DMS 273 treated with DMSO at 0.1 percent for 48 hours (cell line): ENCODE measurements around the gene PCDH15.
"Not testable (repeated sequence)": the region's sequence is repeated elsewhere in the genome, so short reads cannot be mapped to it uniquely, and the experiment has no call there.

ENCODE experiments used
- DNase-seq: peaks from one replicate; lab custom pipeline; 2025; lab: John Stamatoyannopoulos, UW

Gene PCDH15

DNA sequence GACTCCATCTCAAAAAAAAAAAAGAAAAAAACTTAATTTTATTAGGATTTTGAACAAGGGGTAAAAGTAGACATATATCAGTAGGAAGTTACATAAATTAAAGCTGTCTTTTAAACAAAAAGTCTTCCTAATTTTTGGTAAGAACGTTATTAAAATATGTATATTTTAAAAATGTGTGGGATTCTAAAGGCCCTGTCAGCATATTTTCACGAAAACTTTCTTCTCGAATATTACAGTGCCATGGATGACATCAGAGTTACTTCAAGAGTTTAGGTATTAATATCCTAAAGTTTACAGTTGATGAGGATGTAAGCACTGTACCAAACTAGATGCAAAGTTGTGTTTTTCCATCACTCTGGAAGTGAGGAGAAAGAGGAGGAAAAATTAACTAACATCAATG is 820.8 kb downstream of the PCDH15 start:
- DNase-seq, result no peak

DNA sequence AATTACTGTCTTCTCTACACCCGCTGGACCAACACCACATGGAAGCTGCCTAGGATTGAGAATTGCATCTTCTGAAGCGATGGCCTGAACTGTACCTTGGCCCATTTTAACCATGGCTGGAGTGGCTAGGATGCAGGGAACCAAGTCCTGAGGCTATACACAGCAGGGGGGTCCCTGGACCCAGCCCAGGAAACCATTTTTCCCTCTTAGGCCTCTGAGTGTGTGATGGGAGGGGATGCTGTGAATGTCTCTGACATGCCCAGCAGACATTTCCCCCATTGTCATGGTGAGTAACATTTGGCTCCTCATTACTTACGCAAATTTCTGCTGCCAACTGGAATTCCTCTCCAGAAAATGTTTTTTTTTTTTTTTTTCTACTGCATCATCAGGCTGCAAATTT is 822.7 kb downstream of the PCDH15 start:
- no peak for DNase-seq

DNA sequence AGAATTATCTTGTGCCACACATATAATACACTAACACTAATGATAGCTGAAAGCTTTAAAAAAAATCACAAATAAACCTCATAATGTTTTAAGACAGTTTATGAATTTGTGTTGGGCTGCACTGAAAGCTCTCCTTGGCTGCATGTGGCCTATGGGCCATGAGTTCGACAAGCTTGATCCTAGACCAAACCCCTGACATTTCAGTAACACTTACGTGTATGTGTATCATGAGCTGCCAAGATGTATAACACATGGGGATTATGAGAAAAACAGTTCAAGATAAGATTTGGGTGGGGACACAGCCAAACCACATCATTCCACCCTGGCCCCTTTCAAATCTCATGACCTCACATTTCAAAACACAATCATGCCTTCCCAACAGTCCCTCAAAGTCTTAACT is 823.8 kb downstream of the PCDH15 start:
- DNase-seq, result no peak

GRCh38 chr10:53957401-53957800 is 843.6 kb downstream of the PCDH15 start:
- DNase-seq, result no peak

- DNase-seq, result no peak
Measured at GRCh38 chr10:53955091-53955490, 845.9 kb downstream of the PCDH15 start.

- no peak for DNase-seq
Measured at GRCh38 chr10:53952698-53953630, 848.1 kb downstream of the PCDH15 start.

GRCh38 chr10:53939654-53940053 is 861.4 kb downstream of the PCDH15 start:
- no peak for DNase-seq

DNA sequence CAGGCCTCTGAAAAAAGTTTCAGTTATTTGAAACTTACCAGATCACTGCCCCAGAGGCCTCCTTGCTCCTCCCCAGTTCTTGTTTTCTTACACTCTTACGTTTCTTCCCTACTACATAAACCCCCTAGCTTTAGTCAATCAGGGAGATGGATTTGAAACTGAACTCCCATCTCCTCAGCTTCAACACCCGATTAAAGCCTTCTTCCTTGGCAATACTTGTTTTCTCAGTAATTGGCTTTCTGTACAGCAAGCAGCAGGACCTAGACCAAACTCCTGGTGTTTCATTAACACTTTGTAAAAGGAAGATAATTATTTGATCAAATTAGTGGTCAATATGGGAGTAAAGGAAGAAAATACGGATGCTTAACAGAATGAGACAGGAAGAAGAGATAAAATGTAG is 870.4 kb downstream of the PCDH15 start:
- no peak for DNase-seq

GRCh38 chr10:53924051-53924700 is 876.9 kb downstream of the PCDH15 start:
- DNase-seq, result not testable (repeated sequence)

DNA sequence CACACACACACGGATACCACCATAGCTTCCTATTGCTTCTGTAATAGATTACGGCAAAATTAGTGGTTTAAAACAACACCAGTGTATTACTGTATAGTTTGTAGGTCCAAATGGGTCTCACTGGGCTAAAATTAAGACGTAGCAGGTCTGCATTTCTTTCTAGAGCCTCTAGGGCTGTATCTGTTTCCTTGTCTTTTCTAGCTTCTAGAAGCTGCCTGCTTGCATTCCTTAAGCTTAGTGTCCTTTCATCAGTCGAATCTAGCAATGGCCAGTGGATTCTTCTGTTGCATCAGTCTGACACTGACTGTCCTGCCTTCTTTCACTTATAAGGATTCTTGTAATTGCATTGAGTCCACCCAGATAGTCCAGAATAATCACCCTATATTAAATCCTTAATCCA is 882.3 kb downstream of the PCDH15 start:
- no peak for DNase-seq

- DNase-seq, result no peak
Measured at GRCh38 chr10:53909791-53910190, 891.2 kb downstream of the PCDH15 start.

- DNase-seq, result no peak
Measured at GRCh38 chr10:53904506-53905241, 896.4 kb downstream of the PCDH15 start.

- DNase-seq, result no peak
Measured at GRCh38 chr10:53903756-53904155, 897.3 kb downstream of the PCDH15 start.

DNA sequence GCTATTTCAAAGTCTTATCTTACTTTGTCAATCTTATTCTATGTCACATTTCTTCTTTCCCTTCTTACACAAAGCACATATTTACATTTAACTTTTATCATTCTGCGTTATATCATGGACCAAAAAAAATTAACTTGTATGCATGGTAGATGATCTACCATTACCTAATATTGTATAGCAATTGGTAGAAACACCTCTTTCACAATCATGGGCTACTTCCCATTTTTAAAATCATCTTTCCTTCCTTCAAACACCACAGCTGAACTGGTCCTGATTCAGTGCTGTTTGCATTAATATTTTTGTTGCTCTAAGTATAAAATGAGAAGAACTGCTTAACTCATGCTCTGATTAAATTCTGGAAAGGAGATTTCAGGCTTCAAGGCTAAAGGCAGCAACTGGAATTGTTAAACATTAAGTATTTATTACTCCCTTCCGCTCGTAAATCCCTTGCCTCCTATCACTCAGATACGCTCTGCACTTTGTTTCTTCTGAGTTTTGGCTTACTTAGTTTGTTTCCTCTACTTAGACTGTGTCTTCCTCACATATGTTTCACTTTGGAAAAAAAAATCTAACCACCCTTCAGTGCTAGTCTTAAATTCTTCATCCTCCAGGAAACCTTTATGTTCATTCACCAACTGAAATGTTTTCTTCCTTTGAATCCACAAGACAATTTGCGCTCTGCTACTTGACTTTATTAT is 901.4 kb downstream of the PCDH15 start:
- DNase-seq, result no peak

GRCh38 chr10:53898532-53898931 is 902.5 kb downstream of the PCDH15 start:
- DNase-seq, result no peak

- no peak for DNase-seq
Measured at GRCh38 chr10:53894145-53894544, 906.9 kb downstream of the PCDH15 start.

DNA sequence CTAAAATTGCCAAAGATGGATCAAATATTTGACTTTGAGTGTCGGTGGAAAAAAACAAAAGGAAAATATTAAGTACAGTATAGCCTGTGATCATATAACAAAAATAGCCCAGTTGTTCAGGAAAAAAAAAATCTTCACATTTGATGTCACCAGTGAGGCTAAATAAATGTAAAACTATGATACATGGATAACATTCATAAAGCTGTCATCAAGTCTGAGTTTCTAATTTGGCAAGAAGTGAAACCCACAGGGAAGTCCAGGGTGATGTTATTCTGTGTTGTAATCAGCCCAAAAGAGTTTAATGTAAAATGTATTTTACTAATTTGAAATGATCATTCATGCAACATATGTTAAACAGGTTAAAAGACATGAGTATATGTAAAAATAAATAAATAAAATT is 908.0 kb downstream of the PCDH15 start:
- DNase-seq, result no peak

- DNase-seq, result no peak
Measured at GRCh38 chr10:53886325-53887300, 914.4 kb downstream of the PCDH15 start.

- no peak for DNase-seq
Measured at GRCh38 chr10:53864846-53865245, 936.2 kb downstream of the PCDH15 start.

DNA sequence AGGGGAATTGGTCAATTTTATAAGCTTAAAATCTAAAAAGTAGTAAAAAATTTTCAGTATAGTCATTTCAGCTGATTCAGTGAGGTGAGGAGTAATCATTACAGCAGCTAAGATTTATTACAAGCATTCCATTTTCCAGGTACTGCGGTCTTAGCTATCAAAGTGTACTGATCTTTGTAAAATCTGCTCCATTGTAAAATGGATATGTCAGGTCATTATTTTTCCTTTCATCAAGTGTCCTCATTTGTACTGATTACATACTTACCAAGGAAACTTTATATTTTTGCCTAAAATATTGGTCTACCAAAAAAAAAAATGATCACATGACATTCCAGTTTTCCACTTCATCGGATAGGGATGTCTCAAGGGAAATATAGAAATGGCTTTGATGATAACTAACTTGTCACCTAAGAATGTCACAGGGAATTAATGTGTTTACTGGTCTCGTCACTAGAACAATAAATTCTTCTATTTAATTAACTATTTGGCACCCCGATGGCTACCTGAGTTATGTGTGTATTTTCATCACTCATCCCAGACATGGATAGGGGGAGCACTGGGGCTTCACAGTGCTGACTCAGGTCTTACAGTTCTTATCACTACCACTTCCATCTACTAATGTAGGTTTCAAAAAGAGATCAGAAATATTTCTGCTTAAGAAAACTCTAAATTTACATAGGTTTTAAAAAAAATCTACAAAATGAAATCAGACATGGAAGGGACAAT is 948.4 kb downstream of the PCDH15 start:
- no peak for DNase-seq
